Fibroblast of skin of abdomen (primary cell): Measurements from ENCODE around the gene D2HGDH.
"Not testable (repeated sequence)": the region's sequence is repeated elsewhere in the genome, so short reads cannot be mapped to it uniquely, and the experiment has no call there.

ENCODE experiments used
- DNase-seq: peaks from one replicate; pipeline ENCODE4 v3.0.0-alpha.2; 2013

The D2HGDH gene

DNA sequence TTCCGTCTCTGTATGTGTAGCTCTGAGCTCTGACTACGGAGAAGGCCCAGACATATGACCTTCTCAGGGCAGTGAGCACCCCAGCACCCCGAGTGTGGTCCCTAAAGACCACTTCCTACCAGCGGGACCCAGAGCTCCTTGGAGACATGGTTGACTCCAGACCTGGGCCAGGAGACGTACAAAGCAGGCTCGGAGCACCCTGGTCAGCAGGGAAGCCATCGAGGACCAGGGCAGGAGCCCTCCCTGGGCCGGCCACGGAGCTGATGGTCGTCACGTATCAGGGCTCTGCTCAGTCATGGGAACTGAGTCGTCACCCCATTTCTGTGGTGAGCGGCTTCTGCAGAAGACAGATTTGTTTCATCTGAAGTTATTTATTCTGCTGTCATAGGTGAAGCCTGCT lies 61.8 kb downstream of the D2HGDH start:
- no peak for DNase-seq

DNA sequence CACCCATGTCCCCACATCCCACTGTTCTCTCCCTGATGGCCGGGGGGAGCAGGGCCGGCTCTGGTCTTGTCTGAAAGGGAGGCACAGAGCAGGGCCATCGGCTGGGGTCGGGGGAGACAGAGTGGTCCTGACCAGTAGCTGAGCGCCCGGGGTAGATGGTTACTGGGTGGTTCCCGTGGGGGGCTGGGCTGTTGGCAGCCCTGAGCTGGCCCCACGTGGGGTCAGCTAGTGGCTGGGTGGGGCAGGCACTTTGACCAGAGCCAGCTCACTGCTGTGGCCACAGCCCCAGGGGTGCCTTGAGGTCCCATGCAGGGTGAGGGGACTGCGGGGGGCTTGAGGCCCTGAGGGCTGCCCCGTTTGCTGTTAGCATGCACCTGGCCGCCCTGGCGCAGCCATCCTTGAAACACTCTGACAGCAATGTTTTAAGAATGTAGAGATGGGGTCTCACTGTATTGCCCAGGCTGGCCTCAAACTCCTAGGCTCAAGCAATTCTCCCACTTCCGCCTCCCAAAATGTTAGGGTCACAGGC lies 62.2 kb downstream of the D2HGDH start:
- no peak for DNase-seq

DNA sequence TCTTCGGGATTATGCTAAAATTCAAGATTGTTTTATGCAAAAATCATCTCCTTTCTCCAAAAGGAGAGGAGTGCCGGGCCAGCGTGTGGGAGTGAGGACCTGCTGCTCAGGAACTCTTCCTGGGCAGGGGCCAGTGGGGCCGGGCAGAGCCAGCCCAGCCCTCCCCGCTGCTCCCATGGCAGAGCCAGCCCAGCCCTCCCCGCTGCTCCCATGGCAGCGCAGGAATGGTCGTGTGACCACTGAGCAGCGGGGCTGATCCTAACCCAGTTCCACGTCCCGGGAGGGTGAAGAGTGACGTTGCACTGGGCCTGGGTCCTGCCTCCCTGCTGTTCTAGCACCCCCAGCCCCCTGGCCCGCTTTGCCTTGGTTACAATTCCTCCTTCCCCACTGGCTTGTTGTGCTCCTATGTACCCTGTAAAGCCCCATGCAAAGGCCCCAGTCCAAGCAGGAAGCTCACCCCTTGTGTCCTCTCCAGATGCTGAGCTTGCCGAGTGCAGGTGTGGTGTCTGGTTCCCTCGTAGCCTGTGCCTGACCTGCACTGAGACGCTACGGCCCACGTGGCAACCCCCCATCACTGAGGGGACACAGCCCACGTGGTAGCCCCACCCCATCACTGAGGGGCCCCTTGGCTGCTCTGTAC lies 63.1 kb downstream of the D2HGDH start:
- DNase-seq = no peak

GRCh38 chr2:241798081-241798630 lies 63.7 kb downstream of the D2HGDH start:
- DNase-seq = no peak

DNA sequence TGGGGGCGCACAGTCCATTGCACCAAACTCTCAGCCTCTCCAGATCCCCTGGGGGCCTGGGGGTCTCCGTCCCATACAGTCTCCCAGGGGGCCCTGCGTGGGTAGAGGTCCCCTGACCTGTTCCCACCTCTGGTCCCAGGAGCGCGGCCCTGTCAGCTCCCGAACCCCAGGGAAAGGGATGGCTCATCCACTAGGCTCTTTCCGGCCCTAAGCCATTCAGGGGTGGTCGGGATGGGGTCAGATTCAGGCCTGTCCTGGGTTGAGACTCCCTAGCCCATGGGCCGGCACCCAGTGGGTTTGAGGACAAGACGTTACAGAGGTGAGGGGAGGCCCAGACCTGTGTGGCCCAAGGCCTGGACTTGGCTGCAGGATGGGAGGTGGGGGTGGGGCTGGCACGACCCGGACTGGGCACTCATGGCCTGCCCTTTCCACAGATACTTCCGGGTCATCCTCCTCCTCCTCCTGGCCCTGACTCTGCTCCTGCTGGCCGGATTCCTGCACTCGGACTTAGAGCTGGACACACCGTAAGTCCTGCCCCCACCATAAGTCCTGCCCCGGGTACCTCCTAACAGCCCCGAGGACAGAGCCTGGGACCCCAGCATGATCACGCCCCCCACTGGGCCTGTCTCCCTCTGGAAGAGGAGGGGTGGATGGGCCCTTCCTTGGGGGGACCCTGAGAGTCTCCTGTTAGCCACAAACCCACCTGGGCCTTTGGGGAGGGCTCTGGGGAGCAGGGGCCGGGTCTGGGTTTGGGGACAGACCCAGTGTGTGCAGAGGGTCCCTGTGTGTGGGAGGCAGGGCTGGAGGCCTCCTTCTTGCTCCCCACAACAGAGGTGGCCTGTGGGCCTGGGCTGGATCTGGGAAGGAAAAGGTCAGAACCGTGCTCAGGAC lies 64.4 kb downstream of the D2HGDH start:
- no peak for DNase-seq

GRCh38 chr2:241799522-241800197 lies 65.2 kb downstream of the D2HGDH start:
- DNase-seq = no peak

GRCh38 chr2:241800198-241800903 lies 65.9 kb downstream of the D2HGDH start:
- DNase-seq = not testable (repeated sequence)

DNA sequence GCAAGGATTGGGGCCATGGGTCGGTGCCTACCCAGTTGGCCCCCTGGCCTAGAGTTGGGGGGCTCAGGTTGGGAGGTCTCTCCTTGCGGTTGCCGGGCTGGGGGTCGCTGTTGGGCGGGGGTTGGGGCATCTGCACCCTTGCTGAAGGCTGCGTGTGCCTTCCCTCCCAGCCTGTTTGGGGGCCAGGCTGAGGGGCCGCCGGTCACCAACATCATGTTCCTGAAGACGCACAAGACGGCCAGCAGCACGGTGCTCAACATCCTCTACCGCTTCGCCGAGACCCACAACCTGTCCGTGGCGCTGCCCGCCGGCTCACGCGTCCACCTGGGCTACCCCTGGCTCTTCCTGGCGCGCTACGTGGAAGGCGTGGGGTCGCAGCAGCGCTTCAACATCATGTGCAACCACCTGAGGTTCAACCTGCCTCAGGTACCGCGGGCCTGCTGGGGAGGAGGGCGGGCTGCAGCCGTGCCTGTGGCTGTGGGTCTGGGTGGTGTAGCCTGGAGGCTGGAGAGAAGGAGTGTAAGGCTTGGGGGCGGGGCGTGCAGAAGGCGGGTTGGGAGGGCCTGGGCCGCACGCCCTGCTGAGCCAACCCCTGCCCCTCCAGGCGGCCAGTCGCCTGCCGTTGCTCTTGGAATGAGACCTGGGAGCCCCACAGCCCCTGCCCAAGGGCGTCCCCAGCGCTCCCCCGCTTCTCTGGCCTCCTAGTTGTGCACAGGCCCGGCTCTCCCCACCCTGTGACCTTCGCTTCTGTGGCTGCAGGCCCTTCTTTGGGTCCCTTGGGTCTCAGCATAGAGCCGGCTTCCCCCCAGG lies 67.4 kb downstream of the D2HGDH start:
- DNase-seq = no peak

GRCh38 chr2:241802421-241803318 lies 68.2 kb downstream of the D2HGDH start:
- DNase-seq = no peak

DNA sequence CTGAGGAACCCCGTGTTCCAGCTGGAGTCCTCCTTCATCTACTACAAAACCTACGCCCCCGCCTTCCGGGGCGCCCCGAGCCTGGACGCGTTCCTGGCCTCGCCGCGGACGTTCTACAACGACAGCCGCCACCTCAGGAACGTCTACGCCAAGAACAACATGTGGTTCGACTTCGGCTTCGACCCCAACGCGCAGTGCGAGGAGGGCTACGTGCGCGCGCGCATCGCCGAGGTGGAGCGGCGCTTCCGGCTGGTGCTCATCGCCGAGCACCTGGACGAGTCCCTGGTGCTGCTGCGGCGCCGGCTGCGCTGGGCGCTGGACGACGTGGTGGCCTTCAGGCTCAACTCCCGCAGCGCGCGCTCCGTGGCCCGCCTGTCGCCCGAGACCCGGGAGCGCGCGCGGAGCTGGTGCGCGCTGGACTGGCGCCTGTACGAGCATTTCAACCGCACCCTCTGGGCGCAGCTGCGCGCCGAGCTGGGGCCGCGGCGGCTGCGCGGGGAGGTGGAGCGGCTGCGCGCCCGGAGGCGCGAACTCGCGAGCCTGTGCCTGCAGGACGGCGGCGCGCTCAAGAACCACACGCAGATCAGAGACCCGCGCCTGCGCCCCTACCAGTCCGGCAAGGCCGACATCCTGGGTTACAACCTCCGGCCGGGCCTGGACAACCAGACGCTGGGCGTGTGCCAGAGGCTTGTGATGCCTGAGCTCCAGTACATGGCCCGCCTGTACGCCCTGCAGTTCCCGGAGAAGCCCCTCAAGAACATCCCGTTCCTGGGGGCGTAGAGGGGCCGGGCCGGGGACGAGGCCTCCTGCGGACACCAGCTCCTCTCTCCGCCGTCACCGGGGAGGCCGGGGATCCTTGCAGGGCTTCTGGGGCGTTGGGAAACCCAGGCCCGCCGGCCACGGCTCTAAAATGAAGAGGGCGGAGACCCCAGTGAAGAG lies 69.2 kb downstream of the D2HGDH start:
- peak; percentile 47 for DNase-seq

GRCh38 chr2:241804326-241805229 lies 70.1 kb downstream of the D2HGDH start:
- peak; percentile 65 for DNase-seq

DNA sequence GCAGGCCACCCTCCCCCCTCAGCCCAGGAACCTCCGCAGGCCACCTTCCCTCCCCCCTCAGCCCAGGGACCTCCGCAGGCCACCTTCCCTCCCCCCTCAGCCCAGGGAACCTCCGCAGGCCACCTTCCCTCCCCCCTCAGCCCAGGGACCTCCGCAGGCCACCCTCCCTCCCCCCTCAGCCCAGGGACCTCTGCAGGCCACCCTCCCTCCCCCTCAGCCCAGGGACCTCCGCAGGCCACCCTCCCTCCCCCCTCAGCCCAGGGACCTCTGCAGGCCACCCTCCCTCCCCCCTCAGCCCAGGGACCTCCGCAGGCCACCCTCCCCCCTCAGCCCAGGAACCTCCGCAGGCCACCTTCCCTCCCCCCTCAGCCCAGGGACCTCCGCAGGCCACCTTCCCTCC lies 71.8 kb downstream of the D2HGDH start:
- DNase-seq = not testable (repeated sequence)

- DNase-seq = no peak
Measured at GRCh38 chr2:241808051-241808720, 73.8 kb downstream of the D2HGDH start.

- DNase-seq = no peak
Measured at GRCh38 chr2:241808721-241809382, 74.4 kb downstream of the D2HGDH start, which contains the start of gene NEU4. NEU4 (plus strand) TSS chr2:241809193; CDS start chr2:241814485, 5,292 bp downstream.

- no peak for DNase-seq
Measured at GRCh38 chr2:241809383-241810306, 75.2 kb downstream of the D2HGDH start.
